GM12878 (cell line): ENCODE measurements around the gene KLHL8. TPM values are rescaled to one million over a fixed set of nuclear protein-coding genes. Genes with fewer than 3 reads are reported as not detected.

Source experiments
- ATAC-seq: fragments of 200-7000 bp; cut with Tn5 transposase; 3 replicates; pipeline ENCODE4 v1.9.1; 2020; ENCODE audit warnings: mild to moderate bottlenecking, moderate library complexity
- BruUV-seq: library from RNA; stranded (reverse); fragments of 400-500 nt; replicated peaks from 2 replicates; lab custom pipeline; 2021; lab: Mats Ljungman, UMichigan
- CTCF ChIA-PET: fragments of 300-600 bp; sonication (Branson Sonifier 250); formaldehyde crosslinking; extraction: SDS; loops from one replicate; lab custom pipeline; 2021; ENCODE audit warnings: inconsistent platforms; lab: Yijun Ruan, JAX
- POLR2A ChIA-PET: fragments of 350-600 bp; formaldehyde crosslinking; extraction: SDS; loops from one replicate; lab custom pipeline; 2021; ENCODE audit warnings: inconsistent platforms; lab: Charles Lee
- RAD21 ChIA-PET: fragments of 300-600 bp; sonication (Branson Sonifier 250); formaldehyde crosslinking; loops from one replicate; lab custom pipeline; 2023; ENCODE audit warnings: antibody characterized with exemption; ENCODE audit not compliant: unreplicated experiment; lab: Charles Lee
- SMC1A ChIA-PET: fragments of 300-600 bp; sonication (Branson Sonifier 250); formaldehyde crosslinking; loops from one replicate; lab custom pipeline; 2023; ENCODE audit not compliant: unreplicated experiment, uncharacterized antibody; lab: Charles Lee
- DNase-seq: peaks from one replicate; pipeline ENCODE4 v3.0.0-alpha.2; 2011; ENCODE audit warnings: low read depth, low spot score
- FAIRE-seq: peaks from 3 replicates; lab custom pipeline; 2011; peaks lifted over from hg19 to GRCh38; lab: Jason Lieb, UNC
- H2AFZ ChIP-seq: 2 replicates; pipeline ENCODE4 v1.6.0; 2011; ENCODE audit warnings: low read depth, low read length, control low read depth; ENCODE audit not compliant: control insufficient read depth
- H3K27ac ChIP-seq: 2 replicates; pipeline ENCODE4 v1.5.1; 2011; ENCODE audit warnings: control low read depth; ENCODE audit not compliant: control insufficient read depth, insufficient read depth
- H3K27me3 ChIP-seq, 2 experiments: replicated peaks in 1 of 2; 2 replicates each; pipeline versions ENCODE4 v1.6.0 to v1.6.1; 2011; ENCODE audit warnings: low read length in 1 of 2; ENCODE audit not compliant: control insufficient read depth in 2 of 2, insufficient read depth in 2 of 2
- H3K36me3 ChIP-seq, 2 experiments: 2 replicates each; pipeline ENCODE4 v1.5.1; 2011; ENCODE audit warnings: low read length in 1 of 2; ENCODE audit not compliant: control insufficient read depth in 2 of 2, insufficient read depth in 2 of 2
- H3K4me1 ChIP-seq: 2 replicates; pipeline ENCODE4 v1.6.1; 2011; ENCODE audit warnings: mild to moderate bottlenecking, low read length, moderate library complexity, mixed read lengths; ENCODE audit not compliant: control insufficient read depth, insufficient read depth
- H3K4me2 ChIP-seq: 2 replicates; pipeline ENCODE4 v1.6.0; 2011; ENCODE audit warnings: control low read depth; ENCODE audit not compliant: control insufficient read depth, insufficient read depth
- H3K4me3 ChIP-seq: fragments of 200-600 bp; sonication (generic); 2 replicates; pipeline ENCODE4 v1.5.1; 2016
- H3K79me2 ChIP-seq: 2 replicates; pipeline ENCODE4 v1.6.0; 2011; ENCODE audit warnings: low read length; ENCODE audit not compliant: control insufficient read depth, insufficient read depth
- H3K9ac ChIP-seq: 2 replicates; pipeline ENCODE4 v1.8.0; 2011; ENCODE audit warnings: low read length, control low read depth, mixed read lengths; ENCODE audit not compliant: control insufficient read depth, insufficient read depth
- H3K9me3 ChIP-seq: replicated peaks from 3 replicates; pipeline ENCODE4 v1.5.1; 2011; ENCODE audit warnings: mild to moderate bottlenecking, low read length; ENCODE audit not compliant: control insufficient read depth, insufficient read depth
- H4K20me1 ChIP-seq: 2 replicates; pipeline ENCODE4 v1.6.0; 2011; ENCODE audit not compliant: control insufficient read depth, insufficient read depth
- NFYB ChIP-seq: IDR thresholded peaks from 2 replicates; pipeline ENCODE4 v1.6.1; 2011; ENCODE audit warnings: low read depth, mild to moderate bottlenecking, low read length, improper control_type of control experiment, moderate library complexity; ENCODE audit not compliant: insufficient read depth
- SMC3 ChIP-seq: IDR thresholded peaks from 2 replicates; pipeline ENCODE4 v1.6.1; 2011; ENCODE audit warnings: low read length, improper control_type of control experiment, borderline replicate concordance
- ZNF384 ChIP-seq: IDR thresholded peaks from 2 replicates; pipeline ENCODE4 v1.6.1; 2012; ENCODE audit warnings: low read depth, mild to moderate bottlenecking, low read length, improper control_type of control experiment, borderline replicate concordance
- WGBS: methylation state at CpG from one replicate; pipeline ENCODE4 v1.1.6; 2016; ENCODE audit warnings: low lambda C conversion rate; ENCODE audit not compliant: insufficient replicate concordance, insufficient coverage; ENCODE audit errors: missing lambda C conversion rate; 5-methylcytosine and 5-hydroxymethylcytosine counted together
- in situ Hi-C: fragments of 300-500 bp; cut with MboI; formaldehyde crosslinking; loops from 9 replicates; pipeline ENCODE4 v1.14.3; 2018; ENCODE audit warnings: mixed read lengths
- intact Hi-C: fragments of 100-400 bp; cut with micrococcal nuclease; formaldehyde crosslinking; loops from one replicate; pipeline ENCODE4 v1.14.2; 2022; ENCODE audit not compliant: unreplicated experiment
- polyA plus RNA-seq, 11 experiments: library from polyadenylated mRNA; depleted of rRNA in 4 of 11; unstranded in 6 of 11; stranded (reverse) in 5 of 11; fragments of >200 nt; fragmentation: Nextera tagmentation in 4 of 11; fragmentation: Illumina TruSeq in 1 of 11; extraction: Ambion mirVana in 4 of 11; extraction: Trizol in 1 of 11; gene quantifications; 1 replicate in 1 of 11; 2 replicates in 10 of 11; pipeline versions ENCODE4 v1.2.1 to v1.2.3, GENCODE V29; 2011 to 2016; ENCODE audit warnings: inconsistent platforms in 2 of 11, missing spikeins in 2 of 11, low read depth in 1 of 11
- total RNA-seq, 4 experiments: library from RNA; depleted of rRNA in 3 of 4; stranded (reverse); fragments of >200 nt in 3 of 4; fragmentation: Illumina TruSeq in 1 of 4; extraction: Trizol in 1 of 4; gene quantifications; 2 replicates each; pipeline versions ENCODE4 v1.2.1 to v1.2.3, GENCODE V29; 2013 to 2021

KLHL8 gene
- total and polyA plus RNA-seq, 10 of the 15 experiments (the other 5 are each of a cell fraction or from before 2014, with no cell fraction given) = 4.5 to 13.1 (median 9.0) TPM

DNA sequence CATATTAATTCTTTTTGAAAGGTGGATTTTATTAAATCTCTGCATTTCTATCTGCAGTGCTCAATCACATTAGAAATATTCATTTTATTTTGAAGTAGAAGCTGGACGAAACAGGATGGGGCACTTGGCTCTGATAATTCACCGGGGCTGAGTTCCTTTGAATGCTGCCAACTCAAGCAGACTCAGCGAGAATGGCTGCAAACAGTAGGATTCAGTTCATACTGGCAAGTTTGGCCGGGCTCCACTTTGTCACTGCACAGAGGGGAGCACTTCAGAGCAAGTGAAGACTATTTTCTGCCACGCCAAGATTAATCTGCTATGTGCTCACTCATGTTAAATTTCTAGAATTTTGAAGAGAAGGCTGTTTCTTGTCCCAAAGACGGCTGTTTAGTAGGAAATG is 30.7 kb upstream of the KLHL8 start:
- Histone ChIP-seq H3K4me2 (no peak overlapping the region), H3K27me3 (no peaks in the 10 kb centered on the region), H3K4me3 (no peak overlapping the region), H4K20me1 (no peaks in the 10 kb centered on the region), H3K9ac (no peak overlapping the region), H3K79me2 (no peaks in the 10 kb centered on the region), H3K4me1 (no peaks in the 10 kb centered on the region), H2AFZ (no peak overlapping the region), H3K36me3 (no peaks in the 10 kb centered on the region), H3K9me3 (no peaks in the 10 kb centered on the region; the same call in 1 of the 3 replicates), H3K27ac (no peak overlapping the region)
- ATAC-seq (no peak), DNase-seq (no peak), FAIRE-seq (no peak)
- WGBS = 26% methylated on average over 6 of the region's 6 CpGs
- POLR2A ChIA-PET = no interaction called here
- intact Hi-C loops (no loop called here), in situ Hi-C loops (no loop called here)
- TF ChIP-seq SMC3 = no peak
- SMC1A ChIA-PET = no interaction called here
- BruUV-seq = no TSS peak
- CTCF ChIA-PET = interaction anchor here (1.1 kb wide), 1 partner anchor 598 kb away, joined by 3 read pairs; no protein-coding TSS in a partner anchor
- RAD21 ChIA-PET = no interaction called here

DNA sequence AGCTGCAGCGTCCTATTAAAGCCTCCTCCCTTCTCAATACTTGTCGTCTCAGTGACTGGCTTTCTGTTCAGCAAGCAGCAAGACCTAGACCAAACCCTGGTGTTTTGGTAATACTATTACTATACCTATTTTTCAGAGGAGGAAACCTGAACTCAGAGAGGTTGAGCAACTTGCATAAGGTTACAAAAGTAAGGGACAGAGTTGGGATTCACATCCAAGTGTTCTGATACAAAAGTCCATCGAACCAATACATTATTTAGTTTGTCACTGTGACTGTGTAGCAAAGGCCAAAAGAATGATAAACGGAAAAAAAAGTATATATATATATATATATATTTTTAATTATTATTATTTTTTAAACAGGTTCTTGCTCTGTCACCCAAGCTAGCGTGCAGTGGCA is 29.9 kb upstream of the KLHL8 start:
- in situ Hi-C loops = no loop called here
- FAIRE-seq = no peak
- SMC1A ChIA-PET = no interaction called here
- Histone ChIP-seq H3K9ac (no peak overlapping the region), H3K4me2 (no peak overlapping the region), H3K36me3 (no peaks in the 10 kb centered on the region), H2AFZ (no peak overlapping the region), H4K20me1 (no peaks in the 10 kb centered on the region), H3K4me3 (no peak overlapping the region), H3K9me3 (no peaks in the 10 kb centered on the region; the same call in 2 of the 3 replicates), H3K27me3 (no peaks in the 10 kb centered on the region), H3K4me1 (no peaks in the 10 kb centered on the region), H3K79me2 (no peaks in the 10 kb centered on the region), H3K27ac (no peak overlapping the region)
- CTCF ChIA-PET = interaction anchor here (1.1 kb wide), 1 partner anchor 599 kb away, joined by 3 read pairs; no protein-coding TSS in a partner anchor
- POLR2A ChIA-PET = no interaction called here
- TF ChIP-seq ZNF384 = no peak
- TF ChIP-seq NFYB = no peak
- RAD21 ChIA-PET = no interaction called here
- no peak for ATAC-seq
- DNase-seq = no peak
- 49% methylated on average over 5 of the region's 5 CpGs for WGBS
- intact Hi-C loops = no loop called here
- no TSS peak for BruUV-seq
